Left cardiac atrium (tissue), 4 donors: Measurements from ENCODE around the gene GGNBP2. TPM values are rescaled to one million over a fixed set of nuclear protein-coding genes. Genes with fewer than 3 reads are reported as not detected.

ENCODE experiments used
- ATAC-seq, 2 donors: fragments of 200-7000 bp; cut with Tn5 transposase; one replicate each; pipeline ENCODE4 v1.9.1; 2020; ENCODE audit warnings: mild to moderate bottlenecking in 2 of 2, moderate library complexity in 2 of 2
- DNase-seq: peaks from one replicate; pipeline ENCODE4 v3.0.0-alpha.2; 2020
- intact Hi-C, 2 donors: fragments of 100-400 bp; cut with DNase I; formaldehyde crosslinking; loops; one replicate each; pipeline versions ENCODE4 v1.14.1 to v1.15.1; 2022 to 2023
- total RNA-seq, 2 donors: library from RNA; stranded (reverse); fragmentation: NEBNext Ultra II Directional; extraction: Animal tissue kit (Norgen Biotek cat#: 25700); gene quantifications; one replicate each; pipeline ENCODE4 v1.2.1, GENCODE V29; 2021
- donor health status: DM: no; HTN: yes; CAD: no.
- donor health status: DM: no; HTN: yes; CAD: no; lungs with severe emphysema.
- donor health status: DM: yes; HTN: yes; CAD: no.
- donor health status: Dilated cardiomyopathy.

GGNBP2 gene
- total RNA-seq, 2 donors from 2014 or later = 44.3 to 50.6 TPM

DNA sequence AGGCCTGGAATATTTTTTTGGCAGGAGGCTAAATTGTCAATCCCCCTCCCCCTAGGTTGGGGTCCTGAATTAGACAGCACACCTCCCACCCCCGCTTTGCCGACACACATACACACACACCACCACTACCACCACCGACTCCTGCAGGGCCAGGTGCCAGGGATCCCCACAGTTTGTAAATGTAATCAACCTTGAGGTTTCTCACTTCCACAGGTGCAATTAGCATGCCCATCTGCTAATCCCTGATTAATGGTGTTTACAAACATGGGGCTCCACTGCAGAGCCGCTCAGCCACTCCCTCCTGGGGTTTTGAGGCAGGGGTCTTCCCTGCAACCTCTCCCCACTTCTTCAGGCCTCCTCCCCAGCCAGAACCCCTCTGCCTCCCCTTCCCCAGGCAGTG, 68.4 kb downstream of the GGNBP2 start:
- no peak for ATAC-seq
- intact Hi-C loops = no loop called here

GRCh38 chr17:36614081-36614480, 69.4 kb downstream of the GGNBP2 start:
- no peak for ATAC-seq
- DNase-seq = no peak
- intact Hi-C loops = no loop called here

More for the DNA sequence above, 68.4 kb downstream of the GGNBP2 start:
- DNase-seq = no peak

DNA sequence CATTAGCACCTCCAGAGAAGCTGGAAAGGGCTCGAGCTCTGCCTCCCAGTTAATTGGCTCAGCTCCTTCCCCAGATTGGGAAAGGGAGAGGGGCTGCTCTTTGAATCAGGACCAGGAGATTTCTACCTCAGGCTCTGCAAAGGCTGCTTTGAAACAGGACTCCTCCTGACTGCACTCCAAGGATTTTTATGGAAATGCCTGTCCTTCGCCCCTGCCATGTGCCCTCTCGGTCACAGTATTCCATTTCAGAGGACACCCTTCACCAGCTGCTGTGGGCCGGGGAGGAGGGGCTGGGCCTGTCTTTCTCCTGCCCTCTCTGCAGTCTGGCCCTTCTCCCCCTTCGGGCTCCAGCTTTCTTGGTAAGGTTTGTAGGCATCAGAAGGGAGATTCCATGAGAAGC, 70.2 kb downstream of the GGNBP2 start:
- DNase-seq (no peak), ATAC-seq (no peak)
- intact Hi-C loops = no loop called here

DNA sequence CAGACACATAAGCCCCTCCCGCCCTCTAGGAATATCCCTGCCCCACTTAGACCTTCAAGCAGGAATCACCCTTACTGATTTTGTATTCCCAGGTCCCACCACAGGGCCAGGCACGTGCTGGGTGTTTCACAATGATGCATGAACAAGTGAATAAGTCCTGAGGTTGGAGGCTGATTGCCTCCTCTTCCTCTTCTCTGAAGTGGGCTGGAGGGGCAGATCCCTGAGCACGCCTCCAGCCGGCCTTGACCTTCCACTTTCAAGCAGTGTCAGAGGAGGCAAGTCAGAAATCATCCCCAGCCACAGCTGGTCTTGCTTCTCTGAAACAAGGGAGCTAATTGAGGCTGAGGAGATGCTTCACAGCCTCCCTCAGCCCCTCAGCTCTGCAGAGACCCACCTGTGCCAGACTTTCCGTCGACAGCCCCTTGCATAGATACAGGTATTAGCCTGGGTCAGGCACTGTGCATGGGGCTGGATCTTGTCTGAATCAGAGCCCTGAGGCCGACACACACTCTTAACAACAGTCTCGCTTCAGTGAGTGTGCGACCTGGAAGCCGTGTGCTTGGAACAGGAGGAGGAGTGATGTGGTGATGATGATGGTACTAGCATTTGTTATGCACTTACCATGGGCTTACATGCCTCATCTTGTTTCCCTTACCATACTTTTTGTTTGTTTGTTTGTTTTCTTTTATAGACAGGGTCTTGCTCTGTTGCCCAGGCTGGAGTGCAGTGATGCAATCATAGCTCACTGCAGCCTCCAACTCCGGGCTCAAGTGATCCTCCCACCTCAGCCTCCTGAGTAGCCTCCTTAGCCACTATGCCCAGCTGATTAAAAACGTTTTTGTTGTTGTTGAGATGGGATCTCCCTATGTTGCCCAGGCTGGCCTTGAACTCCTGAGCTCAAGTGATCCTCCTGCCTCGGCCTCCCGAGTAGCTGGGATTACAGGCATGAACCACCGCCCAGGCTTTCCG, 71.6 kb downstream of the GGNBP2 start:
- ATAC-seq (no peak), DNase-seq (no peak)
- intact Hi-C loops = no loop called here

- intact Hi-C loops = no loop called here
- ATAC-seq (no peak), DNase-seq (no peak)
These were observed 73.1 kb downstream of the GGNBP2 start for GRCh38 chr17:36617773-36618172.

DNA sequence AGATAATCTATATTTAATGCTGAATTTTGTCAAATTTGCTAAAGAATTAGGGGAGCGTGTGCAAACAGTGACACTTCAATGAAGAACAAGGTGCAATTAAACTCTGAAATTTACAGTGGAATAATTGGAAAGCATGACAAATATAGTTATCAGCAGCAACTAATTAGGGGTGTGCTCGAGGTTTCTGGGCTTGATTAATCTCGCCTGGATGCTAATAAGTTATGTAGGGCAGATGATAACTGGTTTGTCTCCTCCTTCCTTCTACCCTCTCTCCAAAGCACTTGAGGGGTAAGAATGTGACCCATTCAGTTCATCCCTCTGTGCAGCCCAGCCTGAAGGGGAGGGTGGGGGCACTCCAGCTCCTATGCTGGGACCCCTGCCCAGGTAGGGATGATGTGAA, 78.6 kb downstream of the GGNBP2 start:
- DNase-seq = no peak
- intact Hi-C loops = loop anchor here in 1 of 2 donors (10.0 kb wide), 1 partner anchor 612 kb away; no protein-coding TSS in a partner anchor
- no peak for ATAC-seq

- no peak for DNase-seq
- intact Hi-C loops = loop anchor here in 1 of 2 donors (10.0 kb wide), 1 partner anchor 610 kb away; no protein-coding TSS in a partner anchor
- no peak for ATAC-seq
These were observed 80.5 kb downstream of the GGNBP2 start for GRCh38 chr17:36625188-36625587.

GRCh38 chr17:36627101-36627500, 82.4 kb downstream of the GGNBP2 start:
- no peak for DNase-seq
- no peak for ATAC-seq
- intact Hi-C loops = loop anchor here in 1 of 2 donors (10.0 kb wide), 1 partner anchor 608 kb away; no protein-coding TSS in a partner anchor

GRCh38 chr17:36628576-36628975, 83.9 kb downstream of the GGNBP2 start:
- intact Hi-C loops = loop anchor here in 1 of 2 donors (2.0 to 10.0 kb wide), 2 partner anchors 418 to 606 kb away; no protein-coding TSS in a partner anchor
- no peak for DNase-seq
- ATAC-seq = no peak

DNA sequence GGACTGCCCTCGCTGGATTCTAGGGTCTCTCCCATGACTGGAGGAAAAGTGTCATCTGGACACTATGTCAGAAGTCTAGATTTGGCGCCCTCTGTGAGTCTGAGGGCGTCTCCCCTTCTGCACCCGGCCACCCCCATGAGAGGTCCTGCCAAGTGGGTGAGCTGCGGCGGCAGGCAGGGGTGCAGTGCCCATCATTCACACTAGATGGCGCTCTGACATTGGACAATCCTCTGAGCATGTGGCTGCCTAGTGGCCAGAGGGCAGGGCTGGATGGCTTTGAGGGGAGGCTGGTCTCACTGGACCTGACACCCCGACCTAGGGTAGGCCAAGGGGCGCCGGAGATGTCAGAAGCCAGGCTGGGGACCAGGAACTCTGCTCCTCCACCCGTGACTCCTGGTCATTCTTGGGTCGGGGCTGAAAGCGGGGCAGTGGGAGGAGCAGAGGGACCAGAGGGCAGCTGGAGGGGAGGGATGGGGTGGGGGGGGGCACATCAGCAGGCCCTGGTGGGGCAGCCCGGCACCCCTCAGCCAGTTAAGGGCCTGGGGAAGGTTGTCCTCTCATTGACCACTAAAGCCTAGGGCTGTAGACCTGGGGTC, 84.6 kb downstream of the GGNBP2 start:
- ATAC-seq (peak; percentile 86), DNase-seq (peak; percentile 77)
- intact Hi-C loops = loop anchor here in 1 of 2 donors (2.0 to 10.0 kb wide), 2 partner anchors 417 to 605 kb away; no protein-coding TSS in a partner anchor

GRCh38 chr17:36629970-36630502, 85.3 kb downstream of the GGNBP2 start:
- intact Hi-C loops = loop anchor here (2.0 to 10.0 kb wide), 3 partner anchors 417 to 605 kb away; no protein-coding TSS in a partner anchor
- ATAC-seq = no peak
- DNase-seq = no peak

GRCh38 chr17:36631022-36631421, 86.3 kb downstream of the GGNBP2 start:
- ATAC-seq = no peak
- intact Hi-C loops = loop anchor here in 1 of 2 donors (5.0 kb wide), 1 partner anchor 416 kb away; no protein-coding TSS in a partner anchor
- no peak for DNase-seq

DNA sequence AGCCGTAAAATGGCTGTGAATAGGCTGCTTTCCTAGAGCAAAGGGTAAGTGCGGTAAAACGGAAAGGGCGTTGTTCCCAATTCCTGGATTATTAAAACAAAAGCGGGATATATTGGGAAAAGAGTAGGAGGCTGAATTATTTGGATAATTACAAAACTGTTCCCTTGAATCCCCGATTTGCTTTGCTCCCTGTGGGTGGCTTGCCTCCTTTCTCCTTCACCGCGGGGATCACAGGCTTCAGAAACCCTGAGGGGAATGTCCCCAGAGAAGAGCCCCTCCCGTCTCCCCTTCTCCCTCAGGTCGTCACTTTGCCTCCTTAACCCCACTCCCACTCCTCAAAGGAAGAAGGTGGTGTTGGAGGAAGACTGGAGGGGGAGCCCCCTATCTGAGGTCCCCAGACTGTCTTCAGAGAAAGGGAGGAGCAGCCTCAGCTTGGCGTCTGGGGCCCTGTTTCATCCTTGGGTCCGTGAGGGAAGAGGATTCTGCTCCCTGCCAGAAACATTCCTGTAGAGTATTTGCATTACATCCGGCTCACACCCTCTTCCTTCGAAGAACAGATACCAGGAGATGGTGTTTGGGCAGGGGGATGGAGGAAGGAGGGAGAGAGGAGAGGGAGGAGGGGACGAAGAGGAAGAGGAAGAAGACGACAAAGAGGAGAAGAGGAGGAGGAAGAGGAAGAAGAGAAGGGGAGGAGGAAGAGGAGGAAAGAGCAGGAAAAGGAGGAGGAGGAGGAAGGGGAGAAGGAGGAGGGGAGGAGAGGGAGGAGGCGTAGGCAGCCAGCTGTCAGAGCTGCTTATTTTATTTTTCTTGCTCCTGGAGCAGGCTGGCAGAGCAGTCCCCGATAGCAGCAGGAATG, 88.4 kb downstream of the GGNBP2 start:
- ATAC-seq (no peak), DNase-seq (no peak)
- intact Hi-C loops = loop anchor here in 1 of 2 donors (5.0 kb wide), 1 partner anchor 414 kb away; no protein-coding TSS in a partner anchor

Other genes with a start within 250 kb of the GGNBP2 start
- not detected for gene TBC1D3G, start 221.0 kb upstream of the GGNBP2 start, total RNA-seq
- under 1 TPM in 1 of 2 donors, not detected in 1; 0.32 TPM for gene TBC1D3H, start 156.5 kb upstream of the GGNBP2 start, total RNA-seq
- 10 to 100 TPM; 15.7 to 20.5 TPM for gene ZNHIT3, start 58.2 kb upstream of the GGNBP2 start, total RNA-seq
- 10 to 100 TPM; 18.0 to 29.1 TPM for gene MYO19, start 10.1 kb upstream of the GGNBP2 start, total RNA-seq
- gene PIGW, start 9.9 kb upstream of the GGNBP2 start, total RNA-seq = 1 to 10 TPM; 5.7 to 9.9 TPM
- gene DHRS11, start 47.0 kb downstream of the GGNBP2 start, total RNA-seq = 10 to 100 TPM; 14.8 to 22.2 TPM
- gene MRM1, start 56.7 kb downstream of the GGNBP2 start, total RNA-seq = 1 to 10 TPM; 3.8 to 6.8 TPM